Upper lobe of left lung (tissue), 4 donors: ENCODE results near the gene GPR21.

Source experiments
- EP300 ChIP-seq, 4 donors: sonication (generic); formaldehyde crosslinking; IDR thresholded peaks; one replicate each; pipeline ENCODE4 v1.5.1; 2017; ENCODE audit warnings: antibody characterized with exemption in 4 of 4, control low read depth in 2 of 4
- POLR2A ChIP-seq, 4 donors: fragments of 450-650 bp; IDR thresholded peaks; one replicate each; pipeline ENCODE4 v1.5.1; 2016 to 2017; ENCODE audit warnings: antibody characterized with exemption in 4 of 4, mild to moderate bottlenecking in 2 of 4
- POLR2AphosphoS5 ChIP-seq, 2 donors: sonication (generic); formaldehyde crosslinking; IDR thresholded peaks; one replicate each; pipeline ENCODE4 v1.5.1; 2017; ENCODE audit warnings: antibody characterized with exemption in 2 of 2
- TF ChIP-seq, protein P1 (sequence below), 6 experiments: fragments of 450-650 bp in 4 of 6; fragments of 200-600 bp in 2 of 6; sonication (generic) in 2 of 6; IDR thresholded peaks; one replicate each; pipeline ENCODE4 v1.5.1; 2016 to 2019; ENCODE audit warnings: antibody characterized with exemption in 6 of 6

DNA sequence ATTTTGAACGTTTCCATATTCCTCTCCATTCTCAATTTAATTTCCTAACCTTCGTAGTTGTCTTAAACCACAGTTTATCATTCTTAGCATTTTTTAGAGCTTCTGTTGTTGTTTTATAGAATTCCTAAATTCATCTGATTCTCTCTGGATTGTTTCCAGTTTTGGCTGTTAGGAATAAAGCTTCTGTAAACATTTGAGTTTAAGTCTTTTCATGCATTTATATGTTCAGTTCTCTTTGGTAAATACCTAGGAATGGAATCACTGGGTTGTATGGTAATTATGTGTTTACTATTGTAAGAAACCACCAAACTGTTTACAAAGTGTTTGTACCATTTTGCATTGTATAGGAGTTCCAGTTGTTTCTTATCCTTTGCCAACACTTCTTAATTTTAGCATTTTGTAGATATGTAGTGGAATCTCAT lies 29.7 kb downstream of the GPR21 start:
- TF ChIP-seq, protein P1, sequence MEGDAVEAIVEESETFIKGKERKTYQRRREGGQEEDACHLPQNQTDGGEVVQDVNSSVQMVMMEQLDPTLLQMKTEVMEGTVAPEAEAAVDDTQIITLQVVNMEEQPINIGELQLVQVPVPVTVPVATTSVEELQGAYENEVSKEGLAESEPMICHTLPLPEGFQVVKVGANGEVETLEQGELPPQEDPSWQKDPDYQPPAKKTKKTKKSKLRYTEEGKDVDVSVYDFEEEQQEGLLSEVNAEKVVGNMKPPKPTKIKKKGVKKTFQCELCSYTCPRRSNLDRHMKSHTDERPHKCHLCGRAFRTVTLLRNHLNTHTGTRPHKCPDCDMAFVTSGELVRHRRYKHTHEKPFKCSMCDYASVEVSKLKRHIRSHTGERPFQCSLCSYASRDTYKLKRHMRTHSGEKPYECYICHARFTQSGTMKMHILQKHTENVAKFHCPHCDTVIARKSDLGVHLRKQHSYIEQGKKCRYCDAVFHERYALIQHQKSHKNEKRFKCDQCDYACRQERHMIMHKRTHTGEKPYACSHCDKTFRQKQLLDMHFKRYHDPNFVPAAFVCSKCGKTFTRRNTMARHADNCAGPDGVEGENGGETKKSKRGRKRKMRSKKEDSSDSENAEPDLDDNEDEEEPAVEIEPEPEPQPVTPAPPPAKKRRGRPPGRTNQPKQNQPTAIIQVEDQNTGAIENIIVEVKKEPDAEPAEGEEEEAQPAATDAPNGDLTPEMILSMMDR (IDR thresholded peaks at IDR 0.05): no peak
- TF ChIP-seq POLR2A (IDR thresholded peaks at IDR 0.05) (no peak), EP300 (IDR thresholded peaks at IDR 0.05) (no peak), POLR2AphosphoS5 (IDR thresholded peaks at IDR 0.05) (no peak)
